GM21515 (cell line): Measurements from ENCODE around the gene FKBP2.

Experiments used
- ATAC-seq: cut with Tn5 transposase; IDR thresholded peaks from one replicate; pipeline ENCODE4 v1.9.1; 2021; ENCODE audit not compliant: unreplicated experiment

FKBP2 gene

DNA sequence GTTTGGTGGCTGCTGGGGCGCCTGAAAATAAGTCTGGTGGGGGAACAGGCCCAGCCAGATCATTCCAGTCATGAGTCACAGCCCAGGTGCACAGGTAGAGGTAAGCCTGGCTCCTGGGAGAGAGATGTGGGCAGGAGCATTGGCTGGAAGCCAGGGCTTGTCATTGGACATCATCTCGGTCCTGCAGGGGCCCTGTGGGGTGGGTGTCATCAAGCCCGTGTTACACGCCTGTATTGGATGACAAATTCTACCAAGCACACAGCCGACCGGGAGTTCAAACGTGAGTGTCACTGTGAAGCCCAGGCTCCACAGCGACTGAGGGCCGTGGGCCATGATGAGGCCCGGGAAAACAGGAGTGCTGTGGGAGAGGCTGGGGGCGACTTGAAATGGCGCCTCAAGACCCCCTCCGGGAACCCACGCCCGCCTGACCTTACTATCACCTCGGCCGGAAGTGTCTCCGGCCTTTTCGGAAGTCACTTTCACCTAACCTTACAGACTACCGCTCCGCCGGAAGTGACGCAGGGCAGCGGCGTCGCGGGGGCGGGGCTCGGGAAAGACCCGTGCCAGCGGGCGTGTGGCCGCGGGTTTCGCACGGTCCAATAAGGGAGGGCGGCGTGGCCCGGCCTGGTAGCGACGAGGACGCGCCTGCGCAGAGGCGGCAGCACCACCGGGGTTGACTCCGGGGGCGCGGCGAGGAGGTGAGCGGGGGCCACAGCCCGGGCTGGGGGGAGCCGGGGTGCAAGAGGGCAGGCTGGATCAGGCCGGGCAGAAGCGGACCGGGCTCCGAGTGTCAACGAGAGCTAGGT is at the start of gene FKBP2:
Gene FKBP2 (plus strand): TSS at position 661 of the 806 bp plus-strand sequence. CDS start 1,293 bp downstream, outside the sequence.
- ATAC-seq: peak; percentile 46

DNA sequence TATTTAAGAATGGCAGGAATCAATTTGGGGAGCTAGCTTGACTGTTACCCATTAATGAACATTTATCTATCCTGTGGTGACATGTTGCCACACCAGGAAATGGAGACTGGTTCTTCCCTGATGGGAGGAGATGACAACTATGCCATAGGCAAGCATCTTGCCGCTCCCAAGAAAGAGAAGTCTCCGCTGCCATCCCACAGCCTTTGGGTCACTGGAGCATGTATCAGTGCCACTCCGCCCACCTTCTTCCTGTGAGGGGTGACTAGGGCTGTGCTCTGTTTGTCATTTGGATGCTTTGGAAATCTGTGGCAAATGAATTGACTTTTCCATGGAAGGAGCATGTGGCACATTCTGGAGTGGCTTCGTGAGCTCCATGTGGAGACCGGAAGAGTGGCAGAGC is 48.5 kb upstream of the FKBP2 start:
- ATAC-seq: no peak

DNA sequence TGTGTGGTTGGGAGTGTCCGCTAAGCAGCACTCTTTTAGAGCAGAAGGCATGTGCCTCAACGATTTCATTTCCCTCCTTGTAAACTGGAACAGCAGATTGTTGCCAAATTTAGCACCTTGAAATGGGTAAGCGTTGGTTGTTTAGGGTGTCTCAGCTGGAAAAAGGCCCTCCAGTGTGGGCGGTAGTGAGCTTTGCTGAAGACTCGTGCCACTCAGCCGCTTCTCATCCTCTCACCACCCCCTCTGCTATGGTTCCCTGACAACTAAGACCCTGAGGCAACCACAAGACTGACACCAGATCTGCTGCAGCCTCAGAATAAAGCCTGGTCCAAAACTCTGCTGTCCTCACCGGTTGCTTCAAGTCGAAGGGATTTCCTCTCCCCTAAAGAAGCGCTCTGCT is 44.3 kb upstream of the FKBP2 start:
- ATAC-seq: no peak

DNA sequence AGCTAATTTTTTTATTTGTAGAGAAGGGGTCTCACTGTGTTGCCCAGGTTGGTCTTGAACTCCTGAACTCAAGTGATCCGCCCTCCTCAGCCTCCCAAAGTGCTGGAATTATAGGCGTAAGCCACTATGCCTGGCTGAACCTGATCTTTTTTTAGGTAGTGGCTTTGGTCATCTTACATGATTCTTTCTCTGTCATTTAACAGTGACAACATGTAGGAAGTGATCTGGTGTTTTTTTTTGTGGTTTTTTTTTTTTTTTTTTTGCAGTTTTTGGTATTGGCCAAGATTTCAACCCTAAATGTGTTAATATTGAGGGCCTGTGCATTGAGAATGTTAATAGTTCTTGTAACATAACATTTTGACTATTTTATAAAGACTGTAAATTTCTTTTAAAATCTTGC is 42.4 kb upstream of the FKBP2 start:
- ATAC-seq: no peak

GRCh38 chr11:64201543-64201942 is 39.4 kb upstream of the FKBP2 start:
- ATAC-seq: no peak

DNA sequence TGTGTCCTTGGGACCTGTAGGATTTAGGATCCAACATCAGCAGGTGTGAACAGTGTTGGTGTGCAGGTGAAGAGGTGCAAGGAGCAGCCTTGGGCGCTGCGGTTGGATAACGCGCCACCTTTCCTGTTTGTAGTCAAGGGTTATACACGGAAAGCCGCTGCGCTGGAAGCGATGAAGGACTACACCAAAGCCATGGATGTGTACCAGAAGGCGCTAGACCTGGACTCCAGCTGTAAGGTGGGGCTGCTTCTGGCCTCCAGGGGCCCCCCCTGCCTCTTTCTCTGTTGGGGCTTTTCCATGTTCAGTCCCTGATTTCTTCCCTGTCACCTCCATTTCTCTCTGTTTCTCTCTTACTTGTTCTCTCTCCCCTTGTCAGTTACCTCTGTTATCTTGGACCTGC is 37.9 kb upstream of the FKBP2 start:
- no peak for ATAC-seq

- no peak for ATAC-seq
Measured at GRCh38 chr11:64203421-64204079, 37.3 kb upstream of the FKBP2 start.

GRCh38 chr11:64204080-64204440 is 36.8 kb upstream of the FKBP2 start:
- no peak for ATAC-seq

GRCh38 chr11:64204464-64204989 is 36.4 kb upstream of the FKBP2 start:
- ATAC-seq: no peak

DNA sequence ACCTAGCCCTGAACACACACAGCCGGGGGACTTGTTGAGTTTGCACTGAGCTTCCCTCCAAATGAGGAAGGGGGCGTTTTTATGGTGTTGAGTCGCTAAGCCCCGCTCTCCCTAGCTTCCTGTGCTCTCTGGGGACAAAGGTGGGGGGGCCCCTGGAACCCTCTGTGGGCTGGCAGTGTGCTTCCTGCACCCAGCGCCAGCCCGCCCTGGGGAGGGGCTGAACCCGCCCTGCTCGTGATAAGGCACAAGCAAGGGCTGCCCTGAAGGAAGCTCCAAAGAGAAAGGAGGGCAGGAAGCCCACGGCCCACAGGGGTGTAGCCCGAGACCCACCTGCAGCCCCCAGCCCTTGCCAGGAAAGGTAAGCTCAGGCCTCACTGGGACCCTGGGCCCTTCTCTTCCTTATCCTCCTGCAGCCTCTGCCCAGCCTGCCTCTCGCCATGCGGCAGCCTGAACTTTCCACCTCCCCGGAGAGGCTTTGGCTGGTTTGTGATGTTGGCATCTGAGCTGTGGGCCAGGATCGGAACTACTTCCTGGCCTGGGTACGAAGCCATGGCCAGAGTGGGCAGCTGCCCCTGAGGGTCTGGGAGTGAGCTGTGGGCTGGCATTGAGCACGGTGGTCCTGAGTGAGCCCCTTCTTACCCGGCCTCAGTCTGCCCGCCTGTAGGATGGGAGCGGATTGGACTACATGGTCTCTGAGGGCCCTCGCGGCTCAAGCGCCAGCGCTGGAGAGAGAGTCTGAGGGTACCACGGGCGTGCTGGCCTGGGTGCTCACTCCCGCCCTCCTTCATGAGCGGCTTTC is 34.2 kb upstream of the FKBP2 start, which contains the start of gene FERMT3:
Gene FERMT3 (plus strand): TSS at position 265 of the 799 bp plus-strand sequence. CDS start 644 bp downstream, outside the sequence.
- ATAC-seq: no peak

DNA sequence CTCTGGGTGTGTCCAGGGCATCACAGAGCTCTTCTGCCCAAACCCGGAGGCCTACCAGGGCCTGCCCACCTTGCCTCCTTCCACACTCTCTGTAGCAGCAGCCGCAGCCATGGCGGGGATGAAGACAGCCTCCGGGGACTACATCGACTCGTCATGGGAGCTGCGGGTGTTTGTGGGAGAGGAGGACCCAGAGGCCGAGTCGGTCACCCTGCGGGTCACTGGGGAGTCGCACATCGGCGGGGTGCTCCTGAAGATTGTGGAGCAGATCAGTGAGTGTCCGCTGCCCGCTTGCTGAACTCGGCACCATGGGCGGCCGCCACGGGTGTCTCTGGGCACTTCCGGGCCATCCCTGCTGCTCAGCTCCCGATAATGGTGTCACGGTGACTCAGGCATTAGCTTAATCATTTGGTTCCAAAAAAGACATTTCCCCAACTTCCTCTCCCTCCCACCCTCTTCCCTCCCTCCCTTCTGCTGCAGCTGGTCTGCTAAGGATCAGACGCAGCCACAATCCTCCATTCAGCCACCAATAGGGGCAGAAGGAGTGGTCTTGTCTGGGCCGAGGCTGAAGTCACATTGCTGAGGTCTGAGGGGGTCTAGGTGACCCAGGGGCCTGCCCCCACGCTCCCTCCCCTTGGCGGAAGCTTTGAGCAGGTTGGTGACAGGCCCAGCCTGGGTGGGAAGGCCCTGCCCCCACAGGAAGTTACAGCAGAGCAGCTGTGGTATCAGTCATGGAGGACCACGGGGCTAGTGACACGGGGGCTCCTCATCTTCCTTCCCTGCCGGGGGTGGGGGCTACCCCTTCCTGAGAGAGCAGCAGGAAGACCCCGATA is 33.4 kb upstream of the FKBP2 start:
- ATAC-seq: peak; percentile 45

DNA sequence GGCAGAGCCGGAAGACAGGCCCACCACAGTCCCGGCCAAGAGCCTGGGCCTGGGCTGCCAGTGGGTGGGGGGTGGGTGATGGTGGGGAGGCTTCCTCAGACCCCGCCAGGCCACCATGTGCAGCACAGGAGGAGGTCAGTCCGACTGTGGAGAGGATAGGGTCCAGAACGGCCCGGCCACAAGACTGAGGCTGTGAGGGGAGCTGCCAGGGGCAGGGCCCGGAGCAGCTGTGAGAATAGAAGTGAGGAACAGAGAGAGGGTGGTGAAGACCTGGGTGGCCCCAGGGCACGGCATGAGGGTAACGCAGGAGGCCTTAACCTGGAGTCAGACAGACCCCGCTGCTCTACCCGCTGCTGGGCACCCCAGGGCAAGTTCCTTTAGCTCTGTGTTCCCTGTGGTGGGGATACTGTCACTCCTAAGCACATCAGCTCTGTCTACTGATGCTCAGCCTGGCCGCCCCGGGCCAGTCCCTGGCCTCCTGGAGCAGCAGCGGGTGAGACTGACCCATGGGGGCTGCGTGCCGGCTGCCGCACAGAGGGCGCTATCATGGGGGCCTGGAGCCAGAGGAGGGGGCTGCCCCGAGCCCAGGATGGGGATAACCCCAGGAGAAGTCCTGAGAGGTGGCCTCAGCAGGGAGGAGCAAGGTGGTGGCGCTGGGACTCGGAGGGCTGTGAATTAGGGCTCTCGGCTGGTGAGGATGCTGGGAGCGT is 32.7 kb upstream of the FKBP2 start:
- ATAC-seq: no peak

DNA sequence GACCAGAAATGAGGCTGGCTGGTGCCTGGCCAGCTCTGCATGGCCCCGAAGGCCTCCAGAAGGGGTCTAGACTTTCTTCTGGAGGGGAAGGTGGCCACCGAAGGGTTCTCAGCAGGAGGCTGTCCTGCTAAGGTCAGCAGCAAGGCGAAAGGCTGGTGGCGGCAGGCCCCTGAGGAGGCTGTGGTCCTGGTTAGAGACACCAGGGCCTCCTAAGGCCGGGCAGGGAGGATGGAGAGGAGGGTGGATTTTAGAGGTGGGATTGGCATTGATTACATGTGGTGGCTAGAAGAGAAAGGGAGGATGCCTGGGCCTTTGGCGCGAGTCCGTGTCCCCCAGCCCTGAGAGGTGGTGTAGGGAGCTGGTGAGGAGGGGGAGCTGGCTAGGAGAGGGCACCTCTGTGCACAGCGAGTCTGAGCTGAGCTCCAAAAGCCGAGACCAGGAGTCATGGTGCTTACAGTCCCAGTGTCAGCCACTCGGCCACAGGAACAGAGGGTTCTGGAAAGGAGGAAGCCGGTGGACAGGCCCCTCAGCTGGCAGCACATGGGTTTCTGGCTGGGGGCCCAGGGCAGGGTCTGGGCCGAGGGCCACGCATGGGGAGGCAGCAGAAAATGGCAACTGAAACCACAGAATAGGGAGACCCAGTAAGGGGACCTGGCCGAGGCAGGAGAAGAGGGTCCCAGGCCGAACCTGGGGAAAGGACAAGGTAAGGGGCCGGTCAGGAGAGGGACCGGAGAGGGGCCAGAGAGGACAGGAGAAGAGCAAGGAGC is 31.9 kb upstream of the FKBP2 start:
- no peak for ATAC-seq

DNA sequence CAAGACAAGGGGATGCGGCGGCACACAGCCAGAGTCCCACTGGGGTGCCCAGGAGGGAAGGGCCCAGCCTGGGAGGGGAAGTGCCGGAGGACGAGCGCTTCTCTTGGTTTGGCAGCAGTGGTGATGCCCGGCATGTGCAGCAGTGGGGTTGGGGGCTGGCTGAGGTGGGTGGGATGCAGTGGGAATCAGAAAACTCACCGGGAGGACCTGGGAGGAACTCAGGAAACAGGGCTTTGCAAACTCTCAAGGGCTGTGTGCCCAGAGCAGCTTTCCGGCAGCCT is 31.4 kb upstream of the FKBP2 start:
- no peak for ATAC-seq

DNA sequence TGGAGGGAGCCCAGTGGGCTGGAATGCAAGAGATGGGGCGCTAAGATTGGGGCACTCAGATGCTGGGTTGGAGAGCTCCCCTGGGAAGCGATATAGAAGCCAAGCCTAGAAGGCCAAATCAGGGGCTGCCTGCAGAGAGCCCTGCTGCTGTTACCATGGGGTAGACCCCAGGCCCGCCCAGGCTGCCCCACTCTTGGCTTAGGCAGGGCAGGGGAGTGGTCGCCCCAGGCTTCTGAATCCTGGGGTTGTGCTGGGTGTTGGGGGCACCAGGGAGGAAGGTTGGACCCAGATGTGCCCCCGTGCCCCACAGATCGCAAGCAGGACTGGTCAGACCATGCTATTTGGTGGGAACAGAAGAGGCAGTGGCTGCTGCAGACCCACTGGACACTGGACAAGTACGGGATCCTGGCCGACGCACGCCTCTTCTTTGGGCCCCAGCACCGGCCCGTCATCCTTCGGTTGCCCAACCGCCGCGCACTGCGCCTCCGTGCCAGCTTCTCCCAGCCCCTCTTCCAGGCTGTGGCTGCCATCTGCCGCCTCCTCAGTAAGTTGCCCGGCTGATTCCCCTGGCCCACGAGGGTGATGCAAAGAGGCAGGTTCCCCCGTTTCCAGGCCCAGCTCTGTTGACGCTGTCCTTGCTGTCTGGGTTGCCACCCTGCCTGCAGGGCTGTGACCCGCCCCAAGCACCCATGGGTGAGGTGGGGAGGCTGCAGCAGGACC is 30.4 kb upstream of the FKBP2 start:
- no peak for ATAC-seq

GRCh38 chr11:64211181-64211872 is 29.6 kb upstream of the FKBP2 start:
- ATAC-seq: no peak

GRCh38 chr11:64216879-64217278 is 24.0 kb upstream of the FKBP2 start:
- no peak for ATAC-seq
